GM21390 (cell line): ENCODE data around the gene TEP1.
"Not testable (repeated sequence)": the region's sequence is repeated elsewhere in the genome, so short reads cannot be mapped to it uniquely, and the experiment has no call there.

ENCODE experiments used
- ATAC-seq: cut with Tn5 transposase; IDR thresholded peaks from one replicate; pipeline ENCODE4 v1.9.1; 2021; ENCODE audit not compliant: unreplicated experiment

Gene TEP1

DNA sequence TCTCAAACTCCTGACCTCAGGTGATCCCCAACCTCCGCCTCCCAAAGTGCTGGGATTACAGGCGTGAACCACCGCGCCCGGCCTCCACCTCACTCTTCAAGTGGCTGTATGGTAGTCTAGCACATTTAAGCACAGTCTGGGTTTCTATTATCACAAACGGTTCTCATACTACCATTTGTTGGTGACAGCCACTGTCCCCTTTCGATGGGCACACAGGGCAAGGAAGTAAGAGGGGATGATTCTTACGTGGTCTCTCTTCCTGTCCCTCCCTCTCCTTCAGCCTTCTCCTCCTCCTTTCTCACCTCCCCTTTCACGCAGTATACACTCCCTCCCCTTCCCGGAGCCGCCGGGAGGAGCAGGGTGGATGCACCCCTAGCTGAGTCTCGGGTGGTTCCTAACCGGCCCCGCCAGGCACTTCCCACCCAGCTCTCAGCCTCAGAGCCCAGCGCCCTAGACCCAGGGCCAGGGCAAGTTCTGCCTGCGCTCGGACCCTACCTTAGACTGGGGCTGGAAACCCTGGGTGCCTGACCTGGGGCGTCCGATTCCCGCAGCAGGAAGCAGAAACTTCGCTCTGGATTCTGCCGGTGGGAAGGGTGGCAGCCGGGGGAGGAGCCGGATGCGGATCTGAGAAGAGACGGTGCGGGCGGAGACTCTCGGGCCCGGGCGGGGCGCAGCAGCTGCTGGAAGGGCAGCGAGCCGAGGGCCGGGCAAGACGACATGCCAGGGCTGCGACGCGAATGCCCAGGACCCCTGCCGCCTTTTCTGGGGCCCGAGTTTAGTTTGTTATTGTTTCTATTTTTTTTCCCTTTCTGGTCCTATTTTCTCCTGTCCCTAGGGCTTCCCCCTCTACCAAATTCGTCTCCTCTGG, at the start of gene TEP1:
Gene TEP1 (minus strand): TSS at position 626 of the 868 bp plus-strand sequence. CDS start 5,062 bp downstream, outside the sequence.
- peak; percentile 71 for ATAC-seq

DNA sequence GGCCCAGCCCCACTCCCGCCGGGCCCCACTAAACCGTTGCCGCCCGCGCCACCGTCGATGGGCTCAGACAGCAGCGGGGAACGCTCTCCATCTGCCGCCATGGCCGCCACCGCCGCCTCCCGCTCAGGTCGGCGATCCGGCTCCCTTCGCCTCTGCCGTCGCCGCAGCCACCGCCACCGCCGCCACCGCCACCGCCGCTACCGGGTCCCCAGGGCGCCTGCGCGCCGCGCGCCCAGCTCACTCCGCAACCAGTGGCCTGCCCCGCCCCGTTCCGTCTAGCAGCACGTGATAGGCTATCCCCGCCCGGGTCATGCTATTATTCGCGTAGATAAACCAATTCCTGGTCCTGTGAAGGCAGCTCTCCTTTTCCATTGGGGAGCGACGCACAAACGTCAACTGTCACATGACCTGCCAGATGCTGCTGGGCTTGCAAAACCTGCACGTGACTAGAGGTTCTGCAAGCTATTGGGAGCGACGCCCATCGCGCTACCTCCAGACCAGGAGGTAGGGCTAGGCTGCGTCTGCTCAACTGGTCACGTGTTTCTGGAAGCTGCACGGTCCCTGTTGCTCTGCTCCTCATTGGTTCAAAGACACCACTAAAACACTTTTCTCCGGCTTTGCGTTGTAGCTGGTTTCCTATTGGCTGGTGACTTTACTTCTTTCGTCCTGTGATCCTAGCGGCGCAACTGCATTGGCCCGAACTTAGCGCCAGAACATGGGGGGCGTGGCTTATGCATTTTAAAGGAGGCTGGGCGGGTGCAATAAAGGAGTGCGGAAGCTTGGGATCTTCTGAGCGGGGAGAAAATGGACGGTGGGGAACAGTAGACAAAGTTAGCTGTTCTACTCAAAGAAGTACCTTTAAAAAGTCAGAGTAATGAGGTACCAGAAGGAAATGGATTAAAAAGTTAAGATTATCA, 48.2 kb upstream of the TEP1 start, which contains the start of gene PIP4P1:
Gene PIP4P1 (minus strand): TSS at position 210 of the 917 bp plus-strand sequence. CDS start 109 bp downstream, at position 101.
- peak; percentile 91 for ATAC-seq

DNA sequence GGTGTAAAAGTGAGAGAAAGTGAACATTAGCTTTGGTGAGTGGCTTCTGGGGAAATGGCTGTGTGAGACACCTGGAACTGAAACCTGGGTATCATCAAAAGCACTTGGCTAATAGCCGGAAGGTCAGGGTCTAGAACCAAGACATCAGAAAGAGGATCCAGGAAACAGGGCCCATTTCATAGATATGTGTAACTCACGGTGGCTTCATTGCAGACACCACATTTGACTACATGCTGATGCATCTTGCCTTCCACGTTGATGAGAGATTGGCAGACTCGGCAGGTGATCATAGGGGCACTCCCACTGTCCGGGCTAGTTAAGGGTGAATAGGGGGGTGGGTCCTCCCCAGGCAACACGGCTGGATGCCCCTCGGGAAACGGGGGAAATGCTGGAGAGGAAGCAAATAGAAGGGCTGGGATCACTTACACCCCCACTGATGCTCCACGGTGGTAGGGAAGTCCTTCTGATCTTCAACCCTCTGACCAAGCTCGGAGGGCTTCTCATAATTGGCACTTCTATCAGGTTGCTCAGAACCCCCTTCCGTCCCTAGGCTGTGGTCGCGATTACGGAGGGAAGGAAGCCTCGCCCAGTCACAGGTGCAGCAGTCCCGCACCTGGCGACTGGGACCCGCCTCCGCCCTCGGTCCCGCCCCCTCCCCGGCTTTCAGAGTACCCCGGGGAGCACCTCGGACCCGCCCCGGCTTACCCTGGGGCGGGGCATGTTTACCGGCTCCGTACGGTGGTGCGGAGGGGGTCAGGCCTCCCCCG, 47.3 kb upstream of the TEP1 start:
- peak; percentile 6 for ATAC-seq

DNA sequence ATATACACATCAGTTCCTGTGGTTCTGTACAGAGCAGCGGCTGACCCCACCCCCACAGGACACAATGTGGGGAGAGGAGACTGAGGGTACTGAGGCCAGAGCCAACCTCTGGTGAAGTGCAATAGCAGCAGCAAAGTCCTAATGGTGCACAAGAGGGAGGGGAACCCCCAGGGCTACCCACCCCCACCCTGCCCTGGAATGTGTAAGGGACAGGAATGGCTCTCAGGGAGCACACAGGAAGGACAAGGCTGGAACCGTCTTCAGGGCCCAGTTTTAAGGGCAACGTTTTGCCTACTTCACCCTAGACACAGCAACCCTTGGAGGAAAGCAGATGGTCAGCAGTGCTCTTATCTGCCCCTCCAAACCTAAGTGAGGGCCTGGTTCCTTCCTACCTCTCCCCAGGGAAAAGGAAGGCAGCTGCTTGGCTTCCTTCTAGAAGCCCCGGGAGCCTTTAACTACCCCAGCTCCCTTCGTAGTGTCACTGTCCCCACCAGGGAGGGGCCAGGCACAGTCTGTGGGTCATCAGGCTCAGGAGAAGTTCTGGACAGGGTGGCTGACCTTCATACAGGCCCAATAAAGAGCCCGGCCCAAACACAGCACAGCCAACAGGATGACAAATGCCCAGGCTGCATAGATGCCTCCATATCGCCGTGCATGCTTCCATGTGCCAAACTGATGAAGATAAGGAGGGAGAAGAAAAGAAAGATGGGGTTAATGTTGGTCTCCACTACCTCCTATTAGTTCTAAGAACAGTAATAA, 44.9 kb upstream of the TEP1 start:
- ATAC-seq = no peak

DNA sequence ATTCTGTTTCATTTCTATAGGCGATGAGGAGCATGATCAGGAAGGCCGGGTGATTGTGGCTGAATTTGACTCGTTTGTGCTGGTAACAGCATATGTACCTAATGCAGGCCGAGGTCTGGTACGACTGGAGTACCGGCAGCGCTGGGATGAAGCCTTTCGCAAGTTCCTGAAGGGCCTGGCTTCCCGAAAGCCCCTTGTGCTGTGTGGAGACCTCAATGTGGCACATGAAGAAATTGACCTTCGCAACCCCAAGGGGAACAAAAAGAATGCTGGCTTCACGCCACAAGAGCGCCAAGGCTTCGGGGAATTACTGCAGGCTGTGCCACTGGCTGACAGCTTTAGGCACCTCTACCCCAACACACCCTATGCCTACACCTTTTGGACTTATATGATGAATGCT, 43.7 kb upstream of the TEP1 start:
- no peak for ATAC-seq

DNA sequence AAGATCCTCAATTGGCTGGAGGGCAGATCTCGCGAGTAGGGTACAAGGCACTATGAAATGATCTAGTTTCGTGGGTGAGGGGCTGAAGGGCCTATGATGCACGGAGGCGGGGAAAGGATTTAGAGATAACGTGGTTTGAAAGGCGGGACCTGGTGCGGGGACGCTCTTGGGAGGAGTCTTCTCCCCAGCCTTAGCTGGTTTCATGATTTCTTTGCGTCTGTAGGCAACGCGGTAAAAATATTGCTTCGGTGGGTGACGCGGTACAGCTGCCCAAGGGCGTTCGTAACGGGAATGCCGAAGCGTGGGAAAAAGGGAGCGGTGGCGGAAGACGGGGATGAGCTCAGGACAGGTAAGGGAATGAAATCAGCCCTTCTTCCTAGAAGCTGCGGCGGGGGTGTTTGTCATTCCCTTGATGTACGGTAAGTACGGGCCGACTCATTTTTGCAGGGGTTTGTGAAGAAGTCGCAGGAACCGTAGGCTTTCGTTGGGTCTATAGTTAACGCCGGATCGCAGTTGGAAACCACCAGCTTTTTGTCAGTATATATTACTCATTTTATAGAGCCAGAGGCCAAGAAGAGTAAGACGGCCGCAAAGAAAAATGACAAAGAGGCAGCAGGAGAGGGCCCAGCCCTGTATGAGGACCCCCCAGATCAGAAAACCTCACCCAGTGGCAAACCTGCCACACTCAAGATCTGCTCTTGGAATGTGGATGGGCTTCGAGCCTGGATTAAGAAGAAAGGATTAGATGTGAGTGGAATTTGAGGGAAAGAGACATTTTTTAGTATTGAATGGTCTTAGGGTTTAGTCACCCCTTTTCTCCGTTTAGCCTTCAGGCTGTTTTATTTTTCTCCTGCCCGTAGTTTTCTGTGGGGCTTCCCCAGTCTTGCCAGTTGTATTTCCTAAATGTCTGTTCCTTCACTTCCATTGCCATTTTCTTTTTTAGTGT, 42.3 kb upstream of the TEP1 start:
- ATAC-seq = peak; percentile 41

DNA sequence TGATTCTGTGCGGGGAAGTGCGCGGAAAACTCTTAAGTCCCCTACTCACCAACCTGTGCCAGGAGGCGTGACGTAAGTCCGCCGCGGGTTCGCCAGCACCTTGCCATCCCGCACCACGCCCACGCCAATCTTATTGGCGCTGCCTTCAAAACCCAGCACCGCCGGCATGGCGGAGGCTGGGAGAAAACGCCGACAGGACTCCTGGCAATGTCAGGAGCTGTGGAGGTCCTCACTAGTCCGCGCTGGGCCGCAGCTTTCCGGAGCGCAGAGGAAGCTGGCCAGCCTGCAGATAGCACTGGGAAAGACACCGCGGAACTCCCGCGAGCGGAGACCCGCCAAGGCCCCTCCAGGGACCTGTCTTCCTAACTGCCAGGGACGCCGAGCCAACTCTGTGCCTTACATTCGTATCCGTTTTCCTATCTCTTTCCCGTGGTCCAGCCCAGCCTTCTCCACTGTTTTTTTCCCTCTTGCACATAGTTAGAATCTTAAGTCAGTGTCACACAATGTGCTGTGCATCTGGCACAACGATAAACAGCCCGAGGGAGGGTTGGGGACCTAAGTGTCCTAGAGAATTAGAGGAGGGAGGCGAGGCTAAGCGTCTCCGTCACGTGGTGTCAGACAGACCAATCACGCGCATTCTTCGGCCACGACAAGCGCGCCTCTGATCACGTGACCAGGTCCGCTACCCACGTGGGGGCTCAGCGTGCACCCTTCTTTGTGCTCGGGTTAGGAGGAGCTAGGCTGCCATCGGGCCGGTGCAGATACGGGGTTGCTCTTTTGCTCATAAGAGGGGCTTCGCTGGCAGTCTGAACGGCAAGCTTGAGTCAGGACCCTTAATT, 41.4 kb upstream of the TEP1 start, which contains the start of the genes APEX1 and OSGEP:
Gene APEX1 (plus strand): TSS at position 711 of the 839 bp plus-strand sequence. CDS start 420 bp downstream, outside the sequence.
Gene OSGEP (minus strand): TSS at position 297 of the 839 bp plus-strand sequence. CDS start 129 bp downstream, at position 168.
- ATAC-seq = peak; percentile 86

DNA sequence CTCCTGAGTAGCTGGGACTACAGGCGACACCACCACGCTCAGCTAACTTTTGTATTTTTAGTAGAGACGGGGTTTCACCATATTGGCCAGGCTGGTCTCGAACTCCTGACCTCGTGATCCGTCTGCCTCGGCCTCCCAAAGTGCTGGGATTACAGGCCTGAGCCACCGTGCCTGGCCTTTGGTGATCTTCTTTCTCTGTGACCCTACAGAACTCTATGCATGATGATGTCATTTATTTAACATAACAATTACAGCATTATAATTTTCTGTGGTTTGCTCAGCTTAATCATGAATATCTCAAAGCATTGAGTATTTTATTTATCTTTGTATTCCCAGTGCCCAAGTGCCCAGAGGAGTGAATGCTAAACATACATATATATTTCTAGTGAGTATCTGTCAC, 39.5 kb upstream of the TEP1 start:
- not testable (repeated sequence) for ATAC-seq

DNA sequence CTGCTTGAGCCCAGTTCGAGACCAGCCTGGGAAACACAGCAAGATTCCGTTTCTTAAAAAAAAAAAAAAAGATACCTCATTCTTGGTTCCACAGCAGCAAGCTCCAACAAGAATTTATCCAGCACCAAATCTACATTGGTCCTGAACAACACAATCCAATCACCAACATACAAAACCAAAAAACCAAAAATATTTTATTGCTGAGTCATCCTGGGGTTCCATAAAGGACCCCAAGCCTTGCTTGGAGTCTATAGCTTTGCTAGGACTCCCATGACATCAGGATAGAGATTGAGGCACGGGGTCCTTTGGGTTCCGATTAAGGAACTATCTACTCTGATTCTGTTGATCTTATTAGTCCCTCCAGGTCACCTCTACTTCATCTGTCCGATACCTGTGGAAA, 33.6 kb upstream of the TEP1 start:
- ATAC-seq = no peak

DNA sequence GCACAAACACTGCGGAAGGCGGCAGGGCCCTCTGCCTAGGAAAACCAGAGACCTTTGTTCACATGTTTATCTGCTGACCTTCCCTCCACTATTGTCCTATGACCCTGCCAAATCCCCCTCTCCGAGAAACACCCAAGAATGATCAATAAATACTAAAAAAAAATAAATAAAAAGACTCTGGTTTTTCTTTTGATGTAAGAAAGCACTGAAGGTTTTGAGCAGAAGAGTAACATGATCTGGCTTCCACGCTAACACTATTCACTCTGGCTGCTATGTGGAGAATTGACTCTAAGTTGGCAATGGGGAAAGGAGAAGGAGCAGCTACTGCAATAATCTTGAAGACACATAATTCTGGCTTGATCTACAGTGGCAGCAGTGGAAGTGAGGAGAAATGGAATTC, 30.3 kb upstream of the TEP1 start:
- ATAC-seq = not testable (repeated sequence)

DNA sequence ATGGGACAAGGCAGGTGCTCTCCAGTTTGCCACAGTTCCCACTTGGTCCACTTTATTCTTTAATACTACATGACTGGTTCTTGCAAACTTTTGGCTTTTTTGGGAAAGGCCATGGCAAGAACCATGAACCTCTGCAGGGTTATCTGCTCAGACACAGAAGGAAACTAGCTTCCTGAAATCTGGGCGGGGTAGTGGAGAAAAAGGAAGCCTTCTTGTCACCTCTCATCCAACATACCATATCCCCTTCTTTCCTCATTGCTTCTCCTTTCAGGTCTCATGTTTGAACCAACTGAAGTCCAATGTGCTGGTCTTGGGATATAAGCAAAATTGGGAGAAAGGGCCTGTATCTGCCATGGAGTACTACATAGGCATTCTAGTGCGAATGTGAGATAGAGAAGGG, 28.2 kb upstream of the TEP1 start:
- no peak for ATAC-seq

DNA sequence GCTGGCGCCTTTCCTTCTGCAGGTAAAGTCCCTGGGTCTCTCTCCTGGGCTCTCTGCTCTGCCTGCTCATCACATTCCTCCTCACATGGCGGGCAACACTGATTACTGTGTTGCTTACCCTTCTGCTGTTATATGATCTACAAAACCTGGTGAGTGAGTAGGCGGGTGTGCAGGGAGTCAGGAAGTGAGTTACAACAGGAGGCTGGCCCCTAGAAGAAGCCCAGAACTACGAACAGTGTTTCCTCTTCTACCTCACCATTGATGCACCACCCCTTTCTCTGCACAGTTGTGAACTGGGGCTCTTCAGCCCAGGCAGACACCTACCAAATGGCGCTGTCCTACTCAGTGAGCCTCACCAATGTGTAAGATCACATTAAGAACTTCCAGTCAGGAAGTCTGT, 27.6 kb upstream of the TEP1 start:
- ATAC-seq = no peak

DNA sequence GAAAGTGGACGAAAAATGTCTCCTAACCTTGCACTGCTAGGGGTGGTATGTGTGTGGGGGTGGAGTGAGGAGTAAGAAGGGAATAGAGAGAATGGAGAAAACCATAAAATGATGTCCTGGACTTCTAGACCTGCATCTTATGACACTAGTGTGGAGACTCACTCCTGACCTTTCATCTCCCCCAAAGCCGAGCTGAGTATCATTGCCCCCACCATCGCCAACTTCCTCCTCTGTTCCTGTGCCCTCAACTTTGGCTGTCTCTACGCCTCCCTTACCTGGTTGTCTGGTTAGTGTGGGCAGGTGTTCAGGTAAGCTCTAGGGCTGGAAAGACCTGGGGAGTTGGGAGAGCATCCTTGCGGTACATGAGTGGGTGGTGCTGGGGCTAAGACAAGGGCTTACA, 27.2 kb upstream of the TEP1 start:
- ATAC-seq = no peak

DNA sequence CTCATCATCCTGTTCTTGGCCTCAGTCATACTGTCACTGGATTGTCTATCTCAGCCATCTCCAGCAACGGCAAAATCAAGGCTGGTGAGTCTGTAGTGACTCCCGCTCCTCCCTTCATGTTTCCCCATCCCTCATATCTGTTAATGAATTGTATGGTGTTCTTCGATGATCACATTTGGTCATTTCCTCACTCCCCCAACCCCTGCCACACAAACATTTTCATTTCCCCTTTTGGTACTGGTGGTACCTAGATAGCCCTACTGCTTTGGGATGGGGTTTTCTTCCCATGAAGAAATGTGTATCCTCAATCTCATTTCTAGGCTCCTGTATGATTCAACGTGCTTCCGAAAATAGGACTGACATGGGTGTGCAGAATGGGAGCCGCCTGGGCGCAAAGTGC, 25.4 kb upstream of the TEP1 start:
- no peak for ATAC-seq

DNA sequence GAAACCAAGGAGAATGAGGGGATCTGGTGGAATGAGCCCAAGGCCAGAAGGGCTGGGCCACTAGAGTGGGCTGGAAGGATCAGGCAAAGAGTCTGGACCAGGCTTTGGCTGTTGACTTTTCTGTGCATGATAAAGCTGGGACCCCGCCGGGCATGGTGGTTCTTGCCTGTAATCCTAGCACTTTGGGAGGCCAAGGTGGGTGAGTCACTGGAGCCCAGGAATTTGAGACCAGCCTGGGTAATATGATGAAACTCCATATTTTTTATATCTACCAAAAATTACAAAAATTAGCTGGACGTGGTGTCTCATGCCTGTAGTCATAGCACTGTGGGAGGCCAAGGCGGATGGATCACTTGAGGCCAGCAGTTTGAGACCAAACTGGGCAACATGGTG, 23.1 kb upstream of the TEP1 start:
- ATAC-seq = no peak

DNA sequence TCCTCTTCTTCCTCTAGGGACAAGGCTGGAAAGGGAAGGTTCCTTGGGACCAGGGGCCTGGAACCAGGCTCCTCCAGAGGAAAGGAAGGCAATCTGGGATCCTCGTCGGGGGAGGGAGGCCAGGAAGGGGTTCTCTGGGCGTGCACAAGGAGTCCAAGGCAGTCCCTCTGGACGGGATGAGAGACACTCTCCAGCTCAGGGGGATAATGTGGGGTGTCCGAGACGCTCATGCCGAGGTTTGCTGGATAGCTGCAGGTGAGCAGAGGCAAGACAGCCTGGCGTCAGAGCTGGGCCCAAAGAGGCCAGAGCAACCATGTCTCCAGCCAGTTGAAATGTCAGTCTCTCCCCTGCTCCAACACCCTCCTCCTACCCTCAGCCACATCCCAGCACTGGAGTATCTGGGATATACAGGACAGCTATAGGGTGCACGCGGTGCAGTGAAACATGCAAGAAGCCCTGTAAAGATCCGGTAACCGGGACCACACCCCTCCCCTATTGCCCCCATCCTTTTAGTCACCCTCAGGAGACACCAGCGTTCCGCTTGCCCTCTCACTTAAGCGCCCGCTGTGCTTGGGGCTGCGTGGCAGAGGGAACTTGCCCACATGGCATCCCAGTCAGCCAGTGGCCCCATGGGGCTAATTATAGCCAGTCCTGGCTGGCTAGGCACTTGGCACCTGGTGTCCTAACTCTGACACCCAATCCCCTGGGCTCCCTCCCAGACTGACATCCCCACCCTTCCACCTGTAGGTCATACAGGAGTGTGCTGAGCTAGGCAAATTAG, 22.5 kb upstream of the TEP1 start, which contains the start of gene KLHL33:
Gene KLHL33 (minus strand): TSS at position 585 of the 781 bp plus-strand sequence. CDS start 355 bp downstream, at position 230.
- ATAC-seq = no peak
